Measurements from ENCODE around the gene BCL2. TPM values are rescaled to one million over a fixed set of nuclear protein-coding genes. Genes with fewer than 3 reads are reported as not detected.

BCL2 gene
- total RNA-seq, 1 experiment from 2014 or later, result 2.5 TPM

GRCh38 chr18:63213331-63213900 lies 106.2 kb downstream of the BCL2 start:
- no peak overlapping the region for H3K9ac ChIP-seq (ENCODE audit: low read length)
- TF ChIP-seq SRF (IDR thresholded peaks at IDR 0.05; ENCODE audit: low read depth) (no peak), RAD21 (IDR thresholded peaks at IDR 0.05; ENCODE audit: low read depth) (no peak), POLR2AphosphoS5 (IDR thresholded peaks at IDR 0.05; ENCODE audit: low read depth, low read length) (no peak), EZH2 (IDR thresholded peaks at IDR 0.05) (no peak), EGR1 (IDR thresholded peaks at IDR 0.05; ENCODE audit: low read depth) (no peak)
- no peak overlapping the region for H2AFZ ChIP-seq (ENCODE audit: low read depth, low read length, poor library complexity, severe bottlenecking)
- no peaks in the 10 kb centered on the region for H3K36me3 ChIP-seq (ENCODE audit: control insufficient read depth in 1 of 2, insufficient read depth in 2 of 2, low read length in 2 of 2)
- no peak for ATAC-seq
- H3K4me1 ChIP-seq (ENCODE audit: control insufficient read depth in 1 of 2, insufficient read depth in 2 of 2, low read length in 2 of 2), result no peaks in the 10 kb centered on the region
- no peak overlapping the region for H3K4me3 ChIP-seq (replicated peaks in 1 of 2; ENCODE audit: low read depth in 1 of 2, low read length in 2 of 2)
- no peaks in the 10 kb centered on the region for H3K9me2 ChIP-seq (ENCODE audit: insufficient read depth)
- BruUV-seq (replicated peaks), result no TSS peak
- intact Hi-C loops (cut with micrococcal nuclease), result no loop called here
- peaks cover 9% of the 10 kb centered on the region for H3K27me3 ChIP-seq (ENCODE audit: insufficient read depth, low read length)
- no peak overlapping the region for H3K27ac ChIP-seq (ENCODE audit: low read depth, low read length)
- POLR2A ChIA-PET, result no interaction called here
- RAD21 ChIA-PET (ENCODE audit: low non-redundant PET in 1 of 2, low total read pairs in 2 of 2, uncharacterized antibody in 2 of 2, unreplicated experiment in 2 of 2), result no interaction called here
- no peaks in the 10 kb centered on the region for H3K79me2 ChIP-seq (ENCODE audit: insufficient read depth, low read length)
- no peaks in the 10 kb centered on the region for H4K20me1 ChIP-seq (ENCODE audit: insufficient read depth)
- no peaks in the 10 kb centered on the region for H3K9me3 ChIP-seq (ENCODE audit: control insufficient read depth in 1 of 2, insufficient read depth in 1 of 2, low read depth in 1 of 2, low read length in 2 of 2)
- CTCF ChIA-PET, result no interaction called here
- no peak for DNase-seq (ENCODE audit: low read depth, low spot score)
- H3K4me2 ChIP-seq (ENCODE audit: low read length), result no peak overlapping the region

- no peak overlapping the region for H3K4me2 ChIP-seq (ENCODE audit: low read length)
- TF ChIP-seq ELF1 (IDR thresholded peaks at IDR 0.05; ENCODE audit: borderline replicate concordance, low read depth) (no peak), ZBTB33 (IDR thresholded peaks at IDR 0.05; ENCODE audit: extremely low read depth, insufficient replicate concordance, low read length) (no peak)
- no peak for DNase-seq (ENCODE audit: low read depth, low spot score)
- no peak overlapping the region for H2AFZ ChIP-seq (ENCODE audit: low read depth, low read length, poor library complexity, severe bottlenecking)
- BruUV-seq (replicated peaks), result no TSS peak
- no peaks in the 10 kb centered on the region for H3K36me3 ChIP-seq (ENCODE audit: control insufficient read depth in 1 of 2, insufficient read depth in 2 of 2, low read length in 2 of 2)
- no peak for ATAC-seq
- ChIA-PET POLR2A (no interaction called here), RAD21 (ENCODE audit: low non-redundant PET in 1 of 2, low total read pairs in 2 of 2, uncharacterized antibody in 2 of 2, unreplicated experiment in 2 of 2) (no interaction called here), CTCF (no interaction called here)
- H3K9me2 ChIP-seq (ENCODE audit: insufficient read depth), result no peaks in the 10 kb centered on the region
- peaks cover 29% of the 10 kb centered on the region for H3K27me3 ChIP-seq (ENCODE audit: insufficient read depth, low read length)
- no peak overlapping the region for H3K4me3 ChIP-seq (replicated peaks in 1 of 2; ENCODE audit: low read depth in 1 of 2, low read length in 2 of 2)
- no peaks in the 10 kb centered on the region for H3K9me3 ChIP-seq (ENCODE audit: control insufficient read depth in 1 of 2, insufficient read depth in 1 of 2, low read depth in 1 of 2, low read length in 2 of 2)
- H3K9ac ChIP-seq (ENCODE audit: low read length), result no peak overlapping the region
- H4K20me1 ChIP-seq (ENCODE audit: insufficient read depth), result no peaks in the 10 kb centered on the region
- no peaks in the 10 kb centered on the region for H3K4me1 ChIP-seq (ENCODE audit: control insufficient read depth in 1 of 2, insufficient read depth in 2 of 2, low read length in 2 of 2)
- H3K79me2 ChIP-seq (ENCODE audit: insufficient read depth, low read length), result no peaks in the 10 kb centered on the region
- H3K27ac ChIP-seq (ENCODE audit: low read depth, low read length), result no peak overlapping the region
- intact Hi-C loops (cut with micrococcal nuclease), result no loop called here
These were observed 109.0 kb downstream of the BCL2 start for GRCh38 chr18:63210521-63210920.
